WTC11 (cell line): ENCODE measurements around the gene TTYH1.

Experiments used
- CREM ChIP-seq: sonication (generic); formaldehyde crosslinking; IDR thresholded peaks from 2 replicates; pipeline ENCODE4 v1.8.1; 2022; ENCODE audit warnings: mild to moderate bottlenecking, missing genetic modification reagents, moderate library complexity
- TEAD4 ChIP-seq: sonication (generic); formaldehyde crosslinking; IDR thresholded peaks from 2 replicates; pipeline ENCODE4 v1.8.0; 2022; ENCODE audit warnings: mild to moderate bottlenecking, missing genetic modification reagents
- ZBTB21 ChIP-seq: sonication (generic); formaldehyde crosslinking; IDR thresholded peaks from 2 replicates; pipeline ENCODE4 v1.8.1; 2023; ENCODE audit warnings: mild to moderate bottlenecking, missing genetic modification reagents, borderline replicate concordance
- ZNF232 ChIP-seq: sonication (generic); formaldehyde crosslinking; IDR thresholded peaks from 2 replicates; pipeline ENCODE4 v1.8.0; 2022; ENCODE audit warnings: mild to moderate bottlenecking, missing genetic modification reagents
- TF ChIP-seq, protein P1 (sequence below): fragments of 200-600 bp; IDR thresholded peaks from 2 replicates; pipeline ENCODE4 v1.8.0; 2022; ENCODE audit warnings: antibody characterized with exemption
- TF ChIP-seq, protein P2 (sequence below): sonication (generic); formaldehyde crosslinking; IDR thresholded peaks from 2 replicates; pipeline ENCODE4 v1.8.1; 2023; ENCODE audit warnings: mild to moderate bottlenecking, missing genetic modification reagents

DNA sequence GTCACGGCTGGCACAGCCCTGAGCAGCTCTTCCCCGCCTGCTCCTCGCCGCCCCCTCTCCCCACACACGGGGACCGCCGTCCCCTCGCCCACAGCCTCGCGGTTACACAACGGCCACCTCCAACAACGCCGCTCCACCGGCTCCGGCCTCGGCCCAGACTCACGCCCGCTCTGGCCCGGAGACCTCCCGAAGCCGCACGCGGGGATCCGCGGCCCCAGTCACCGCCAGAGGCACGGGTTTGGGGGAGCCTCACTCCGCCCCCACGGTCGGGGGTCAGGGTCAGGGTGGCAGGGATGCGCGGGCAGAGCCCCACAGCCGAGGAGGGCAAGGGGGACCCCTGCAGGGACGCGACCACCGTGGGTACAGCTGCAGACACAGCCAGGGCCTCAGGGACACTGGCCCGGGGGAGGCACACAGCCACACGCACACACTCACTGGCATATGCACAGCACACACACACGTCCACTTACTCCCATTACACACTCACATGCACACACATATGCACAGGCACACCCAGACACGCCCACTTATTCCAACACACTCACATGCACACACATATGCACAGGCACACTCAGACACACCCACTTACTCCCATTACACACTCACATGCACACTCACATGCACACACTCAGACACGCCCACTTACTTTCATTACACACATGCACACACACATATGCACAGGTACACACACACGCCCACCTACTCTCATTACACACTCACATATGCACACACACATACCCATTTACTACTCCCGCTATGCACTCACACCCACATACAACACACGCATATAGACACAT lies 1.6 kb downstream of the TTYH1 start:
- TF ChIP-seq, protein P1, sequence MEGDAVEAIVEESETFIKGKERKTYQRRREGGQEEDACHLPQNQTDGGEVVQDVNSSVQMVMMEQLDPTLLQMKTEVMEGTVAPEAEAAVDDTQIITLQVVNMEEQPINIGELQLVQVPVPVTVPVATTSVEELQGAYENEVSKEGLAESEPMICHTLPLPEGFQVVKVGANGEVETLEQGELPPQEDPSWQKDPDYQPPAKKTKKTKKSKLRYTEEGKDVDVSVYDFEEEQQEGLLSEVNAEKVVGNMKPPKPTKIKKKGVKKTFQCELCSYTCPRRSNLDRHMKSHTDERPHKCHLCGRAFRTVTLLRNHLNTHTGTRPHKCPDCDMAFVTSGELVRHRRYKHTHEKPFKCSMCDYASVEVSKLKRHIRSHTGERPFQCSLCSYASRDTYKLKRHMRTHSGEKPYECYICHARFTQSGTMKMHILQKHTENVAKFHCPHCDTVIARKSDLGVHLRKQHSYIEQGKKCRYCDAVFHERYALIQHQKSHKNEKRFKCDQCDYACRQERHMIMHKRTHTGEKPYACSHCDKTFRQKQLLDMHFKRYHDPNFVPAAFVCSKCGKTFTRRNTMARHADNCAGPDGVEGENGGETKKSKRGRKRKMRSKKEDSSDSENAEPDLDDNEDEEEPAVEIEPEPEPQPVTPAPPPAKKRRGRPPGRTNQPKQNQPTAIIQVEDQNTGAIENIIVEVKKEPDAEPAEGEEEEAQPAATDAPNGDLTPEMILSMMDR: no peak
- no peak for TF ChIP-seq ZBTB21 (CRISPR knock-in tag)
- TF ChIP-seq, protein P2, sequence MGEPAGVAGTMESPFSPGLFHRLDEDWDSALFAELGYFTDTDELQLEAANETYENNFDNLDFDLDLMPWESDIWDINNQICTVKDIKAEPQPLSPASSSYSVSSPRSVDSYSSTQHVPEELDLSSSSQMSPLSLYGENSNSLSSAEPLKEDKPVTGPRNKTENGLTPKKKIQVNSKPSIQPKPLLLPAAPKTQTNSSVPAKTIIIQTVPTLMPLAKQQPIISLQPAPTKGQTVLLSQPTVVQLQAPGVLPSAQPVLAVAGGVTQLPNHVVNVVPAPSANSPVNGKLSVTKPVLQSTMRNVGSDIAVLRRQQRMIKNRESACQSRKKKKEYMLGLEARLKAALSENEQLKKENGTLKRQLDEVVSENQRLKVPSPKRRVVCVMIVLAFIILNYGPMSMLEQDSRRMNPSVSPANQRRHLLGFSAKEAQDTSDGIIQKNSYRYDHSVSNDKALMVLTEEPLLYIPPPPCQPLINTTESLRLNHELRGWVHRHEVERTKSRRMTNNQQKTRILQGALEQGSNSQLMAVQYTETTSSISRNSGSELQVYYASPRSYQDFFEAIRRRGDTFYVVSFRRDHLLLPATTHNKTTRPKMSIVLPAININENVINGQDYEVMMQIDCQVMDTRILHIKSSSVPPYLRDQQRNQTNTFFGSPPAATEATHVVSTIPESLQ: no peak
- TF ChIP-seq CREM (CRISPR knock-in tag): no peak
- no peak for TF ChIP-seq ZNF232 (CRISPR knock-in tag)
- no peak for TF ChIP-seq TEAD4 (CRISPR knock-in tag)
